Measurements from ENCODE around the gene ADGRD2.

DNA sequence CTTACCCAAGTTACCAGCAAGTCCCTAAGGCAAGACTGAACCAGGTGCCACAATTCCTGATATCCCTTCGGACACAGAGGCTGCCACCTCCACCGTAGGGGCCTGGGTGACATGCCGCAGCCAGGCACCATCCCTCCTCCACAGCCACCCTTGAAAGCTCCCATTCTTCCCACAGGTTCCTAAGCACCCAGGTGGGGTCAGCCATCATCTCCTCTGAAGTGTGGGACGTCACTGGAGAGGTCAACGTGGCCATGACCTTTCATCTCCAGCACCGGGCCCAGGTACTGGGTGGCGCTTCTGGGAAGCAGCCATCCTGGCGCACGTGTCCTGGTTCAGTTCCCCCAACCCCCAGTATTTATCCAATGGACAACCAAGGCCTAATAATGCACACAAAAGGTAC lies 8.2 kb downstream of the ADGRD2 start:
- TF ChIP-seq CTCF (IDR thresholded peaks at IDR 0.05): no peak
- TF ChIP-seq POLR2A (IDR thresholded peaks at IDR 0.05): no peak
- no peak for TF ChIP-seq POLR2AphosphoS5 (IDR thresholded peaks at IDR 0.05)
- TF ChIP-seq EP300 (IDR thresholded peaks at IDR 0.05; ENCODE audit: low read depth): no peak

All from transverse colon (tissue), 4 donors.